Measurements from ENCODE around the gene TBC1D13. TPM values are rescaled to one million over a fixed set of nuclear protein-coding genes. Genes with fewer than 3 reads are reported as not detected.

TBC1D13 gene
- total RNA-seq, 2 experiments from 2014 or later: 25.4 to 28.7 TPM

- H3K4me3 Mint-ChIP-seq: no peak overlapping the region
- H3K4me1 ChIP-seq (ENCODE audit: insufficient read depth, low read length): no peaks in the 10 kb centered on the region
- H3K27me3 Mint-ChIP-seq: no peaks in the 10 kb centered on the region
- ATAC-seq (ENCODE audit: poor library complexity) (no peak), DNase-seq (no peak)
- no peak overlapping the region for H3K4me3 ChIP-seq (ENCODE audit: low read length)
- ChIA-PET CTCF (no interaction called here), POLR2A (interaction anchor here (1.2 kb wide), 1 partner anchor 18 kb away, joined by 3 read pairs; the partner anchor contains the start of gene ENDOG)
- no peaks in the 10 kb centered on the region for H3K9me3 Mint-ChIP-seq
- H3K27ac ChIP-seq (ENCODE audit: low read depth in 1 of 2, low read length in 2 of 2): no peak overlapping the region
- H3K36me3 ChIP-seq (ENCODE audit: insufficient read depth, low read length): peaks cover 66% of the 10 kb centered on the region
- H3K27ac Mint-ChIP-seq: no peak overlapping the region
- no peaks in the 10 kb centered on the region for H3K9me3 ChIP-seq (ENCODE audit: control insufficient read depth in 1 of 2, insufficient read depth in 1 of 2, low read length in 2 of 2)
- no peak for TF ChIP-seq CTCF (IDR thresholded peaks at IDR 0.05)
- H3K4me1 Mint-ChIP-seq (ENCODE audit: low read depth): no peaks in the 10 kb centered on the region
- no peaks in the 10 kb centered on the region for H3K27me3 ChIP-seq (ENCODE audit: control insufficient read depth in 1 of 2, insufficient read depth in 2 of 2, low read length in 2 of 2)
- intact Hi-C loops (cut with DNase I, micrococcal nuclease): no loop called here
- peaks cover 69% of the 10 kb centered on the region for H3K36me3 Mint-ChIP-seq (ENCODE audit: low read depth)
Observed at GRCh38 chr9:128800061-128800460, 13.0 kb downstream of the TBC1D13 start.

DNA sequence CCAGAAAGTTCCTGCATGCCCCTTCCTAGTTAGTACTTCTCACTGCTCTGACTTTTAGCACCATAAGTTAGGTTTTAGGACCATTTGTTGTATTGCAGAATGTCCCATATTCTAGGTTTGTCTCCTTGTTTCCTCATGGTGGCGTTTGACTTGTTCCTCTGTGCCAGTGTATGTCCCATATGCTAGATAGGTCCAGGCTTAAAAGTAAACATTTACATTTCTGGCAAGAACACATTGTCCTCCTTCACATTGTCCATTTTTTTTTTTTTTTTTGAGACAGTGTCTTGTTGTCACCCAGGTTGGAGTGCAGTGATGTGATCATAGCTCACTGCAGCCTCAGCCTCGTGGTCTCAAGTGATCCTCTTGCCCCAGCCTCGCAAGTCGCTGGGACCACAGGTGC lies 15.4 kb downstream of the TBC1D13 start:
- no peak for TF ChIP-seq CTCF (IDR thresholded peaks at IDR 0.05)
- Mint-ChIP-seq H3K4me1 (ENCODE audit: low read depth) (no peaks in the 10 kb centered on the region), H3K4me3 (no peak overlapping the region), H3K36me3 (ENCODE audit: low read depth) (peaks cover 84% of the 10 kb centered on the region), H3K27me3 (no peaks in the 10 kb centered on the region), H3K9me3 (no peaks in the 10 kb centered on the region), H3K27ac (no peak overlapping the region)
- H3K36me3 ChIP-seq (ENCODE audit: insufficient read depth, low read length): peaks cover 78% of the 10 kb centered on the region
- H3K9me3 ChIP-seq (ENCODE audit: control insufficient read depth in 1 of 2, insufficient read depth in 1 of 2, low read length in 2 of 2): no peaks in the 10 kb centered on the region
- intact Hi-C loops (cut with DNase I, micrococcal nuclease): no loop called here
- ChIA-PET POLR2A (no interaction called here), CTCF (no interaction called here)
- H3K4me3 ChIP-seq (ENCODE audit: low read length): no peak overlapping the region
- no peaks in the 10 kb centered on the region for H3K27me3 ChIP-seq (ENCODE audit: control insufficient read depth in 1 of 2, insufficient read depth in 2 of 2, low read length in 2 of 2)
- no peaks in the 10 kb centered on the region for H3K4me1 ChIP-seq (ENCODE audit: insufficient read depth, low read length)
- DNase-seq (no peak), ATAC-seq (ENCODE audit: poor library complexity) (no peak)
- no peak overlapping the region for H3K27ac ChIP-seq (ENCODE audit: low read depth in 1 of 2, low read length in 2 of 2)

- Mint-ChIP-seq H3K36me3 (ENCODE audit: low read depth) (peaks cover 60% of the 10 kb centered on the region), H3K27ac (no peak overlapping the region), H3K9me3 (no peaks in the 10 kb centered on the region), H3K4me3 (no peak overlapping the region), H3K4me1 (ENCODE audit: low read depth) (no peaks in the 10 kb centered on the region), H3K27me3 (no peaks in the 10 kb centered on the region)
- Histone ChIP-seq H3K4me3 (ENCODE audit: low read length) (no peak overlapping the region), H3K27ac (ENCODE audit: low read depth in 1 of 2, low read length in 2 of 2) (no peak overlapping the region), H3K36me3 (ENCODE audit: insufficient read depth, low read length) (peaks cover 66% of the 10 kb centered on the region), H3K9me3 (ENCODE audit: control insufficient read depth in 1 of 2, insufficient read depth in 1 of 2, low read length in 2 of 2) (no peaks in the 10 kb centered on the region), H3K27me3 (ENCODE audit: control insufficient read depth in 1 of 2, insufficient read depth in 2 of 2, low read length in 2 of 2) (no peaks in the 10 kb centered on the region), H3K4me1 (ENCODE audit: insufficient read depth, low read length) (no peaks in the 10 kb centered on the region)
- ATAC-seq (ENCODE audit: poor library complexity) (no peak), DNase-seq (no peak)
- ChIA-PET CTCF (no interaction called here), POLR2A (interaction anchor here (1.6 kb wide), 1 partner anchor 13 kb away, joined by 5 read pairs; the partner anchor contains the start of gene ENDOG)
- intact Hi-C loops (cut with DNase I, micrococcal nuclease): no loop called here
- TF ChIP-seq CTCF (IDR thresholded peaks at IDR 0.05): no peak
Observed at GRCh38 chr9:128805661-128806060, 18.6 kb downstream of the TBC1D13 start.

Data from CD4-positive, alpha-beta T cell (primary cell).